HepG2 (cell line): ENCODE results near the gene TMEM61. TPM values are rescaled to one million over a fixed set of nuclear protein-coding genes. Genes with fewer than 3 reads are reported as not detected.

Experiments
- ATAC-seq: fragments of 200-7000 bp; cut with Tn5 transposase; 3 replicates; pipeline ENCODE4 v1.9.1; 2020; ENCODE audit warnings: mild to moderate bottlenecking, moderate library complexity
- BruUV-seq: library from RNA; stranded (reverse); fragments of 400-500 nt; replicated peaks from 2 replicates; lab custom pipeline; 2021; lab: Mats Ljungman, UMichigan
- CTCF ChIA-PET: fragments of 300-600 bp; formaldehyde crosslinking; extraction: SDS; loops from one replicate; lab custom pipeline; 2021; ENCODE audit warnings: low total read pairs, inconsistent platforms, low intra/inter-chr PET ratio; lab: Yijun Ruan, JAX
- POLR2A ChIA-PET: fragments of 350-600 bp; sonication (Branson Sonifier 250); formaldehyde crosslinking; loops from one replicate; lab custom pipeline; 2020; ENCODE audit warnings: antibody characterized with exemption, inconsistent platforms; lab: Yijun Ruan, JAX
- DNase-seq: peaks from one replicate; pipeline ENCODE4 v3.0.0-alpha.2; 2015; ENCODE audit warnings: low spot score
- FAIRE-seq: peaks from 3 replicates; lab custom pipeline; 2011; peaks lifted over from hg19 to GRCh38; lab: Jason Lieb, UNC
- H2AFZ ChIP-seq: one replicate; pipeline ENCODE4 v1.6.1; 2011; ENCODE audit warnings: low read length, inconsistent platforms
- H3K27ac ChIP-seq: fragments of 300-600 bp; 3 replicates; pipeline ENCODE4 v1.8.0; 2011; ENCODE audit warnings: mixed run types, mild to moderate bottlenecking, mixed read lengths, low read length, inconsistent platforms; ENCODE audit not compliant: insufficient read depth; ENCODE audit errors: extremely low read length
- H3K27me3 ChIP-seq, 2 experiments: fragments of 200-600 bp in 1 of 2; 2 replicates in 1 of 2; 3 replicates in 1 of 2; pipeline versions ENCODE4 v1.6.0 to v1.8.0; 2011; ENCODE audit warnings: low read length in 2 of 2, mild to moderate bottlenecking in 2 of 2, moderate library complexity in 2 of 2, inconsistent platforms in 1 of 2; ENCODE audit not compliant: insufficient read depth in 2 of 2, control insufficient read depth in 1 of 2
- H3K36me3 ChIP-seq, 2 experiments: fragments of 200-600 bp in 1 of 2; replicated peaks in 1 of 2; 2 replicates in 1 of 2; 3 replicates in 1 of 2; pipeline versions ENCODE4 v1.5.1 to v1.8.0; 2011; ENCODE audit warnings: low read length in 2 of 2, inconsistent platforms in 1 of 2; ENCODE audit not compliant: insufficient read depth in 2 of 2, control insufficient read depth in 1 of 2
- H3K4me1 ChIP-seq: 2 replicates; pipeline ENCODE4 v1.5.1; 2012; ENCODE audit warnings: low read length, inconsistent platforms; ENCODE audit not compliant: insufficient read depth
- H3K4me2 ChIP-seq: 2 replicates; pipeline ENCODE4 v1.6.0; 2011; ENCODE audit warnings: low read depth, low read length, inconsistent platforms
- H3K4me3 ChIP-seq, 3 experiments: fragments of 200-600 bp in 1 of 3; sonication (generic), shearing (Covaris generic) in 1 of 3; replicated peaks in 1 of 3; 2 replicates each; pipeline ENCODE4 v1.5.1; 2011 to 2016; ENCODE audit warnings: low read length in 3 of 3, inconsistent platforms in 2 of 3, low read depth in 2 of 3, mild to moderate bottlenecking in 2 of 3, control low read depth in 1 of 3, mixed read lengths in 1 of 3; ENCODE audit not compliant: insufficient read depth in 1 of 3
- H3K79me2 ChIP-seq: one replicate; pipeline ENCODE4 v1.6.1; 2011; ENCODE audit warnings: low read length, inconsistent platforms; ENCODE audit not compliant: insufficient read depth
- H3K9ac ChIP-seq: 2 replicates; pipeline ENCODE4 v1.6.0; 2011; ENCODE audit warnings: mild to moderate bottlenecking, low read depth, low read length, inconsistent platforms; ENCODE audit not compliant: insufficient read depth
- H3K9me3 ChIP-seq: 2 replicates; pipeline ENCODE4 v1.5.1; 2012; ENCODE audit warnings: mild to moderate bottlenecking, low read length
- H4K20me1 ChIP-seq: 2 replicates; pipeline ENCODE4 v1.6.0; 2011; ENCODE audit warnings: inconsistent platforms, mild to moderate bottlenecking, low read length, moderate library complexity; ENCODE audit not compliant: insufficient read depth
- ATRX ChIP-seq: sonication (generic); formaldehyde crosslinking; IDR thresholded peaks from 2 replicates; pipeline ENCODE4 v1.4.0; 2020; ENCODE audit warnings: missing genetic modification reagents, borderline replicate concordance
- FOXK1 ChIP-seq: sonication (generic); formaldehyde crosslinking; IDR thresholded peaks from 2 replicates; pipeline ENCODE4 v1.4.0; 2020; ENCODE audit warnings: low read depth, missing genetic modification reagents, borderline replicate concordance
- NFKBIZ ChIP-seq: IDR thresholded peaks from 2 replicates; pipeline ENCODE4 v1.6.1; 2018; ENCODE audit warnings: missing genetic modification reagents, missing compliant biosample characterization
- NFRKB ChIP-seq: fragments of 450-650 bp; IDR thresholded peaks from 2 replicates; pipeline ENCODE4 v1.6.1; 2017
- SNAPC5 ChIP-seq: sonication (generic); formaldehyde crosslinking; IDR thresholded peaks from 2 replicates; pipeline ENCODE4 v1.8.1; 2023; ENCODE audit warnings: mild to moderate bottlenecking, missing genetic modification reagents, borderline replicate concordance
- ZNF205 ChIP-seq: IDR thresholded peaks from 2 replicates; pipeline ENCODE4 v1.6.1; 2018; ENCODE audit warnings: missing biosample characterization, missing genetic modification reagents
- ZNF512B ChIP-seq: sonication (generic); formaldehyde crosslinking; IDR thresholded peaks from 2 replicates; pipeline ENCODE4 v1.5.1; 2020; ENCODE audit warnings: missing genetic modification reagents, mild to moderate bottlenecking, borderline replicate concordance
- ZNF550 ChIP-seq: sonication (generic); formaldehyde crosslinking; IDR thresholded peaks from 2 replicates; pipeline ENCODE4 v1.4.0; 2020; ENCODE audit warnings: mild to moderate bottlenecking, missing genetic modification reagents, borderline replicate concordance
- ZNF790 ChIP-seq: sonication (generic); formaldehyde crosslinking; IDR thresholded peaks from 2 replicates; pipeline ENCODE4 v1.8.0; 2022; ENCODE audit warnings: missing genetic modification reagents, mild to moderate bottlenecking, borderline replicate concordance
- WGBS: methylation state at CpG from one replicate; pipeline ENCODE4 v1.1.6; 2017; ENCODE audit warnings: low lambda C conversion rate; 5-methylcytosine and 5-hydroxymethylcytosine counted together
- in situ Hi-C: cut with HindIII; loops from 2 replicates; pipeline ENCODE4 v1.10.0; 2017; ENCODE audit warnings: low pct_unique_long_range_greater_than_20kb; ENCODE audit not compliant: extremely low pct_ligation_motif_present
- intact Hi-C: fragments of 100-400 bp; cut with micrococcal nuclease; formaldehyde crosslinking; loops from one replicate; pipeline ENCODE4 v1.10.0; 2022; ENCODE audit not compliant: unreplicated experiment
- polyA plus RNA-seq, 8 experiments: library from polyadenylated mRNA; depleted of rRNA in 3 of 8; stranded (reverse) in 7 of 8; unstranded in 1 of 8; fragments of >200 nt; fragmentation: Illumina TruSeq in 4 of 8; extraction: Trizol in 4 of 8; gene quantifications; 2 replicates each; pipeline versions ENCODE4 v1.2.1 to v1.2.3, GENCODE V29; 2011 to 2016; ENCODE audit warnings: low read depth in 4 of 8, missing spikeins in 1 of 8, mixed read lengths in 1 of 8; ENCODE audit not compliant: insufficient read depth in 1 of 8
- total RNA-seq, 5 experiments: library from RNA; depleted of rRNA; stranded (reverse); fragments of >200 nt; fragmentation: Illumina TruSeq; extraction: Trizol; gene quantifications; 2 replicates each; pipeline ENCODE4 v1.2.3, GENCODE V29; 2016; ENCODE audit warnings: low read depth in 1 of 5
- TF ChIP-seq, protein P1 (sequence below): sonication (generic); formaldehyde crosslinking; IDR thresholded peaks from 2 replicates; pipeline ENCODE4 v1.5.0; 2020; ENCODE audit warnings: mild to moderate bottlenecking, low read depth, missing genetic modification reagents, borderline replicate concordance

Gene TMEM61
- total and polyA plus RNA-seq, 2 of the 13 experiments (the other 11 are each of a cell fraction or from before 2014, with no cell fraction given) = not detected

DNA sequence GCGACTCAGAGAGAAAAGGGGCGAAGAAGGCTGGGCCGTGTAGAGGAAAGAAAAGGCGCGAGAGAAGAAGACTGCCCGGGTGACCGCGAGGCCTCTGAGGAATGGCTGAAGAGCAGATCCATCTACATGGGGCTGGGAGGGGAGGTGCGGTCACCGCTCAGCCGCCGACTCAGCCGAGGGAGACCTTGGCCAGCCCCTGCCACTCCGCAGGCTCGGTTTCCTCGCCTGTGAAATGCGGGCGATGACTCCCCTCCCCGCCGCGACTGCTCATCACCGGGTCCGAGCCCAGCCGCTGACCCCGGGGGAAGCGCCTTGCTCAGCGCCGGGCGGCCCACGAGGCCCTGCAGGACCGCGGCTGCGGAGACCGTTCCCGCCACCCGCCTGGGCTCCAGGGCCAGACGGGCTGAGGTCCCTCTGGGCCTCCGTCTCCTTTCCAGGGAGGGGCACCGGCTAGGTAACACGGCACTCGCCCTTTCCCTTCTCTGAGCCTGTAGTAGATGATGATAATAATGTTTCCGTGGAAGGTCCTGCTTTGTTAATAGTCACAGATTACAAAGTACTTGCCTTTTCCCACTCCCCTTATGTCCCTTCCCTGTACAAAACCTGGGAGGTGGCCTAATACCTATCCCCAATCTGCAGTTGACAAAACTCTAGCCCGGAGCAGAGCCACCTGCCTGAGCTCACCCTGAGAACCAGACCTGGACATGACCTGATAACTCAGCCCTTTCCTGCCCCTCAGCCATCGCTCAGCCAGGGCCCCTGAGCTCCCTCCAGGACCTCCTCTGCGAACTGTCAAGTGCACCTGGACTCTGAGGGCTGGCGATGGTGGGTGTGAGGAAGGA is 16.7 kb downstream of the TMEM61 start (continued):
- no peak for TF ChIP-seq ZNF512B (CRISPR knock-in tag)

DNA sequence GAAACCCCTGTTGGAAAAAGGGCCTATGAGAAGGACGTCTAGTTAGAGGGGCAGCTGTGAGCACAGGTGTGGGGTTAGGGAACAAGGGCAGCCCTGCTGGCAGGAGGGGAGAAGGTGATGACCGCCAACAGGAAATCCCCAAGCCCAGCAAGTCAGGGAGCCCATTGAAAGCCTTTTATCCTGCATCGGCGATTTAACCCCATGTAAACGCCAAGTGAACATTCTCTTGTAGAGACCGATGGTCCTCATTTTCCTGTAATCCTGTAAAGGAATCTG is 17.2 kb downstream of the TMEM61 start:
- Histone ChIP-seq H3K27me3 (peaks cover 1 to 43% of the 10 kb centered on the region in 2 experiments; a peak in 4 of 5 replicates), H3K4me2 (no peak overlapping the region), H3K79me2 (no peaks in the 10 kb centered on the region), H3K4me1 (peaks cover 15% of the 10 kb centered on the region), H3K9me3 (no peaks in the 10 kb centered on the region), H3K9ac (no peak overlapping the region), H3K4me3 (no peak overlapping the region), H3K27ac (no peak overlapping the region), H4K20me1 (no peaks in the 10 kb centered on the region), H2AFZ (no peak overlapping the region), H3K36me3 (no peaks in the 10 kb centered on the region)
- in situ Hi-C loops = loop anchor here (5.0 to 10.0 kb wide), 2 partner anchors 45 to 183 kb away; no protein-coding TSS in a partner anchor
- intact Hi-C loops = no loop called here
- DNase-seq (no peak), ATAC-seq (no peak), FAIRE-seq (no peak)
- ChIA-PET CTCF (interaction anchor here (3.9 kb wide), 1 partner anchor 47 kb away, joined by 22 read pairs; no protein-coding TSS in a partner anchor), POLR2A (no interaction called here)
- BruUV-seq = no TSS peak
- TF ChIP-seq ZNF550 (CRISPR knock-in tag) (no peak), NFRKB (no peak), SNAPC5 (CRISPR knock-in tag) (no peak), ATRX (CRISPR knock-in tag) (no peak), NFKBIZ (no peak), FOXK1 (CRISPR knock-in tag) (no peak), ZNF205 (no peak), ZNF790 (CRISPR knock-in tag) (no peak)
- TF ChIP-seq, protein P1, sequence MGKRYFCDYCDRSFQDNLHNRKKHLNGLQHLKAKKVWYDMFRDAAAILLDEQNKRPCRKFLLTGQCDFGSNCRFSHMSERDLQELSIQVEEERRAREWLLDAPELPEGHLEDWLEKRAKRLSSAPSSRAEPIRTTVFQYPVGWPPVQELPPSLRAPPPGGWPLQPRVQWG (CRISPR knock-in tag) = no peak
- 28% methylated on average over 6 of the region's 6 CpGs for WGBS
